Measurements from ENCODE around the gene EIF4G1.

DNA sequence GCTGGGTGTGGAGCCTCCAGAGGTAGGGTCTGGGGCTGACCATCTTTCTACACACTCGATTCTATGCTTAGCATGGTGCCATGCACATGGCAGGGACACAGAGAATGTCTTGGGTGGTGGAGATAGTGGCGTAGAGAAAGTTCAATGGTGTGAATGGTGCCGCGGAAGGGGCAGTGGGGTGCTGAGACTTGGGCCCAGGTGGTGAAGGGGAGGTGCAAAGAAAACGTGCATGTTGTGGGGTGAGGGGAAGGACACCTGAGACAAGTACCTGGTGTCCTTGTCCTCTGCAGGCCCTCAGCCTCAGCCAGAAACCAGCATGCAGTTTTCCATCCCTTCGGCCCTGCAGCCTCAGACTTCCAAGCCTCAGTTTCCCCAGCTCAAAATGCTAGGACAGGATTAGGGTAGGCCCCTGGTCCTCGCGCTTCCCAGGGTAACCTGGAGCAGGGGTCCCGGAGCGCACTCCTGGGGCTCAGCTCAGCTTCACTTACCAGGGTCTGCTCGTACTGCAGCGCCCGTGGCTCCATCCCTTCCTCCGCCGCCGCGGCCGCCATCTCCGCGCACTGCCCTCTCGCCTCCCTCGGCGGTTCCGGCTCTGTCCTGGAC, 46.6 kb downstream of the EIF4G1 start:
- TF ChIP-seq EZH2 (IDR thresholded peaks at IDR 0.05): no peak
- TF ChIP-seq POLR2AphosphoS5 (IDR thresholded peaks at IDR 0.05; ENCODE audit: borderline replicate concordance, low read depth, low read length): peak; percentile 31; the same call in 1 of the 2 replicates
- TF ChIP-seq FOXP2 (optimal IDR thresholded peaks at IDR 0.05; ENCODE audit: control extremely low read depth, extremely low read length, insufficient read depth): no peak

Measured in SK-N-MC (cell line).